Epidermal melanocyte (primary cell): ENCODE results near the gene XKR7.

ENCODE experiments used
- DNase-seq: peaks from one replicate; pipeline ENCODE4 v3.0.0; 2011; ENCODE audit warnings: low spot score; ENCODE audit not compliant: insufficient read length

The XKR7 gene

DNA sequence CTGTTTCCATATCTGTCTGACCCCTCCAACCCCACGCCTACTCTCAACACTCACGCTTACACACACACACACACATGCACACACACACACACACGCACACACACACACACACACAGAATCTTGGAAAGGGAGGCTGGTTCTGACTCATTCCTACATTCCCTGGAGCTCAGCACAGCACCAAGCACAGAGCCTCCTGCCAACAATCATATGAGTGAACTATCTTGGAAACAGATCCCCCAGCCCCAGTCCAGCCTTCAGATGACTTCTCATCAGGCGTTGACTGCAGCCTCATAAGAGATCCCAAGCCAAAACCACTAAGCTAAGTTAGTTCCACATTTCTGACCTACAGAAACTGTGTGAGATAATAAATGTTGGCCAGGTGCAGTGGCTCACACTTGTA, 70.0 kb downstream of the XKR7 start:
- no peak for DNase-seq

DNA sequence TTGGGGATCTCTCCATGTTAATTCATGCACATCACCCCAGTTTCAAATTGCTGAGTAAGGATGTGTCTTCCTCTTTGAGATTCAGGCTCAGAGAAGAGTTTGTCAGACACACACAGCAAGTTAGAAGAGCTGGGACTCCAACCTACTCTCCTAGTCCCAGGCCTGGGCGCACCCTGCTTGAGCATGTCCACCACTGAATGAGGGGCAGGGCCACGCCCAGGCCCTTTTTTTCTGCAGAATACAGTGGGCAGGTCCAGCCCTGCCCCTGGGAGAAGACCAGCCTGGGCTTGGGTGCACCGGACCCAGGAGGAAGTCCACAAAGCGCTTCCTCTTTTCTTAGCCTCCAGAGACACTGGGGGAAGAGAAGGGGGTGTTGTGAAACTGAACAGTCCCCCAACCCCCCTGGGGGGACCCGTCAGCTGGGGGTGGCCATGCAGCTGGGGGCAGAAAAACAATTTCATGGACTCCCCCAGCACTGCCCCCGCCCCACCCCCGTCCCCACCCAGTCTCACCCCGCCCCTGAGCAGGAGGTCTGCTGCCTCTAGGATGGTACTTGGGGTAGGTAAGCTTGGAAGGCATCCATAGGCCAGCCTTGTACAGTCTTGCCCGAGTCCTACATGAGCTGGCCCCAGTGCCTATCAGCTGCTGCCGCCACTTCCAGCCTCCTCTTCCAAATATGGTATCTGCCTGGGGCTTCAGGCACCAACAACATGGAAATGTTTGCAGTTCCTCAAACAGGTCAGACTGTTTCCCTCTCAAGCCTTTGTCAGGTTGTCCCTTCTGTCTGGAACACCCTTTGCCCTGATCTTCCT, 72.4 kb downstream of the XKR7 start:
- DNase-seq = no peak

DNA sequence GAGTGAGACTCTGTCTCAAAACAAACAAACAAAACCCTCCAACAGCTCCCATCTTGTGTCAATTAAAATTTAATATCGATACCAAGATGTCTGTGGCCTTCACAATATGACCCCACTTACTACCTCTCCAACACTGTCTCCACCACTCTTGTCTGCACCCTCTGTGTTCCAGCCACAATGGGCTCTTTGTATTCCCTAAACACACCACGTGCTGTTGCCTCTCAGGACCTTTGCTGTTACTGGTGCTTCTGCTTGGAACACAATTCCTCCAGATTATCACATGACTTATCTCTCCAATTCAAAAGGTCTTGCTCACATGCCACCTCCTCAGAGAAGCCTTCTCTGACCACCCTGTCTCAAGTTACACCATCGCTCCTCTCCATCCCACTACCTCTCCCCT, 78.0 kb downstream of the XKR7 start:
- DNase-seq = no peak

DNA sequence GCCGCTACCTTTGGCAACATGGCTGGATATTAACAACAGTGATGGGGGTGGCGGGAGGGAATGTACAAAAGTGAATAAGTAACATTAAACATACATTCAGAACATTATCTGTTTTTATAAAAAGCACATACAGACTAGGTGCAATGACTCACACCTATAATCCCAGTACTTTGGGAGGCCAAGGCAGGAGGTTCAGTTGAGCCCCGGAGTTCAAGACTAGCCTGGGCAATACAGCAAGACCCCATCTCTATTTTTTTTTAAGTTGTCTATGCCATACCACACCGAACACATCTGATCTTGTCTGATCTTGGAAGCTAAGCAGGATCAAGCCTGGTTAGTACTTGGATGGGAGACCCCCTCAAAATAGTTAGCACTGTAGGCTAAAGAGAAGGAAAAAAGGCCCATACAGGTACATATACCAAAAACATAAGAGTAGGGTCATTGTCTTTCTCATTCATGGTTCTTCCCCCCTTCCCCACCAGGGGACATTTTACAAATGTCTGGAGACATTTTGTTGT, 82.4 kb downstream of the XKR7 start:
- DNase-seq = no peak

DNA sequence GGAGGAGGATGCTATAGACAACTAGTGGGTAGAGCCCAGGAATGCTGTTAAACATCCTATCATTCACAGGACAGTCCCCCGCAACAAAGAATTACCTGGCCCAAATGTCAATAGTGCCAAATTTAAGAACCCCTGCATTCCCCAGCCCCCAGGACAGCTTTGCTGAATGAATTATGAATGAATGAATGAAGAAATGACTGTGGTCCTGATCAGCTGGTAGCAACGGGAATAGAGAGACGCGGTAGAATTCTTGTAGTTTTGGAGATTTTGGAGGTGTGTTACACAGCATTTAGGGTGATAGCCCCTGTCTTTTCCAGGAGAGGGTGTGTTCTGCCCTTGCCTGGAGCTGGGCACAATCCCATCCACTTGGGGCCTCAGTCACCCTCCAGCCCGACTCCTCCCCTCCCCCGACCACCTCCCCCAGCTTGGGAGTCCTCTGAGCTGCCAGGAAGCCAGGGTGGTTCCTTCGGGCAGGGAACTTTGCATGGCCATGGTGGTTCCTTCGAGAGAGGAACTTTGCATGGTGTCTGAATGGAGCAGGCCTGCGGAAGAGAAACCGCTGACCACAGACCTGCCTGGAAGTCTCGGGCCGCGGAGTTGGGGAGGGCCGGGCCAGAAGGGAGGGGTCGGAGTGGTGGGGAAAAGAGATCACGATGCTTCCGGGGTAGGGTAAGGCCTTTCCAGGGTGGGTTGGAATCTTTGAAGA, 83.1 kb downstream of the XKR7 start:
- no peak for DNase-seq

DNA sequence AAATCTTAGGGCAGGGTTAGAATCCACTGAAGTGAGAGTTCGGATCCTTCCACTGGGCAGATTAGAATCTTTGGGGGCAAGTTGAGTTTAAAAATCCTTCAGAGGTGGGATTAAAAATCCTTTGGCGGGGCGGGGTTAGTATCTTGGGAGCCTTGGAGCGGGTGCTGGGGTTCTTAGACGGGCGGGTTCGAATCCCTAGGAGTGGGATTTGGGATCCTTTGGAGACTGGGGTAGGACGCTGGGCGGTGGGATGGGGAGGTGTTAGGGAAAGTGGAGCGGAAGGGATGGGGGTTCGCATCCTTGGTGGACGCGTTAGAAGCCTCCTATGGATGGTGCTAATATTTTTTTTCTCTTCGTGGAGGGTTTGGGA, 83.8 kb downstream of the XKR7 start:
- no peak for DNase-seq

DNA sequence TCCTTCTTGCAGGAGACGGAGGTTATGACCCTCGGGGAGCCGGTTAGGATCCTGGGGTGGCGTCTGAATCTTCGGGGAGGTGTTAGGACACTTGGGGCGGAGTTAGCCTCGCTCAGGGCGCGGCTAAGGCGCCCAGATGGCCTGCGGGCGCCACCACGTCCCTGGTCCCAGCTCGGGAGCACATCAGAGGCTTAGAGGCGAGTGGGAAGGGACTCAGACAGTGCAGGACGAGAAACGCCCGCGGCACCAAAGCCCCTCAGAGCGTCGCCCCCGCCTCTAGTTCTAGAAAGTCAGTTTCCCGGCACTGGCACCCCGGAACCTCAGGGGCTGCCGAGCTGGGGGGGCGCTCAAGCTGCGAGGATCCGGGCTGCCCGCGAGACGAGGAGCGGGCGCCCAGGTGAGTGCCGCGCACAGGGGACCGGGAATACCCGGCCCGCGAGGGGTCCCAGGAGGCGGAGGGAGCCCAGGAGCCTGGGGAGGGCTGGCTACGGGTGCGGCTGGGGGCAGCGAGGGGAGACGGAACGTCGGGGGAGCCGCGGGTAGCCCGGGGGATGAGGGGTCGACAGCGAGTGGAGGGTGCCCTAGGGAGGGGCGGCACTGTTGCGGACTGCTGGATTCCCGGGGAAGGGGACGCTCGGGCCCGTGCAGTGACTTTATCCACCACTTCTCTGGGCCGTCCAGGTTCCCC, 84.3 kb downstream of the XKR7 start, which contains the start of gene HCK:
HCK (plus strand) TSS at position 153 of the 688 bp plus-strand sequence.
- no peak for DNase-seq

DNA sequence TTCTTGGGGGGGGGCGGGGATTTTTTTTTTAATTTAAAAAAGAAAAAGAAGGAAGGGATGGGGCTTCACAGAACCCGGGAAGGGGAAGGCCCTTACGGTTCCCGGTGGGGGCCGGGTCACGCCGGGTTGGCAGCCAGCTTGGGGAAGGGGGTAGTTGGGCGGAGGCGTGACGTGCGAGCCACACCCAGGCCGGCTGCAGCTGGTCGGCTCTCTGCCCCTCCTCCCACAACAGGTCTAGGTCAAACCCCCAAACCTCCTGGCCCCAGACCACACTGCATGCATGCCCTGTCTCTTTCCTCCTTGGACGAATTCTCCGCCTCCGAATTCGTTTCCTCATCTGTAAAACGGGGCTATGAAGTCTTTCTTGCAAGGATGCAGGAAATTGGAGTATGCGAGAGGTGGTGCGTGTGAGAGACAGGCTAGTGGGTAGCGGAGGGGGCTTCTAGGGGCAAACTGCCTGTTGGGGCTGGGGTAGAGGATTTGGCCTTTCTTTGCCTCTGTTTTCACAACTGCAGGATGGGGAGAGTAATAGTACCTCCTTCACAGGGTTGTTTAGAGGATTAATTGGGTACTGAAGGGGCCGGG, 84.9 kb downstream of the XKR7 start:
- DNase-seq = no peak
